Stimulated activated CD4-positive, alpha-beta T cell treated with anti-CD3 and anti-CD28 coated beads, Interleukin-4, amount 100 ng/mL, for 48 hours (primary cell): ENCODE measurements around the gene DEFB108B.
"Not testable (repeated sequence)": the region's sequence is repeated elsewhere in the genome, so short reads cannot be mapped to it uniquely, and the experiment has no call there.

ENCODE experiments used
- DNase-seq, 2 donors: peaks; one replicate each; pipeline ENCODE4 v3.0.0-alpha.2; 2020; ENCODE audit warnings: low read depth in 2 of 2

Gene DEFB108B, protein sequence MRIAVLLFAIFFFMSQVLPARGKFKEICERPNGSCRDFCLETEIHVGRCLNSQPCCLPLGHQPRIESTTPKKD

DNA sequence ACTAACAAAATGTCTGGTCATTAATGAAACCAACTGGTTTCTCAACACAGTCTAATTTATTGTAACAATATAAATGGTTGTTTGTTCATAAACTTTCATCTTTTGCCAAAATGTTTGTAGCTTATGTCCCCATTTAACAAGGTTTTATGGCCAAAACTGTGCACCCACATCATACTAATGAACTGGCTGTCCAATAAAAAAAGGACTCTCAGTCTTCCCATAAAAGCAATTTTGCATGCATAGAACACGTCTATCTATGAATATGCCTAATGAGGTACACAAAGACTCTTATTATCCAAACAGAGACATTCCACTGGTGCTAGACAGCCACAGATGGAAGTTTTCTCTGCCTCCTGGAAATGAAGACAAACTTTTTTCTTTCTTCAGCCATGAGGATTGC lies at the start of gene DEFB108B:
DEFB108B (plus strand) TSS at position 390 of the 400 bp plus-strand sequence; CDS start at position 390, 0 bp downstream.
- not testable (repeated sequence) for DNase-seq

DNA sequence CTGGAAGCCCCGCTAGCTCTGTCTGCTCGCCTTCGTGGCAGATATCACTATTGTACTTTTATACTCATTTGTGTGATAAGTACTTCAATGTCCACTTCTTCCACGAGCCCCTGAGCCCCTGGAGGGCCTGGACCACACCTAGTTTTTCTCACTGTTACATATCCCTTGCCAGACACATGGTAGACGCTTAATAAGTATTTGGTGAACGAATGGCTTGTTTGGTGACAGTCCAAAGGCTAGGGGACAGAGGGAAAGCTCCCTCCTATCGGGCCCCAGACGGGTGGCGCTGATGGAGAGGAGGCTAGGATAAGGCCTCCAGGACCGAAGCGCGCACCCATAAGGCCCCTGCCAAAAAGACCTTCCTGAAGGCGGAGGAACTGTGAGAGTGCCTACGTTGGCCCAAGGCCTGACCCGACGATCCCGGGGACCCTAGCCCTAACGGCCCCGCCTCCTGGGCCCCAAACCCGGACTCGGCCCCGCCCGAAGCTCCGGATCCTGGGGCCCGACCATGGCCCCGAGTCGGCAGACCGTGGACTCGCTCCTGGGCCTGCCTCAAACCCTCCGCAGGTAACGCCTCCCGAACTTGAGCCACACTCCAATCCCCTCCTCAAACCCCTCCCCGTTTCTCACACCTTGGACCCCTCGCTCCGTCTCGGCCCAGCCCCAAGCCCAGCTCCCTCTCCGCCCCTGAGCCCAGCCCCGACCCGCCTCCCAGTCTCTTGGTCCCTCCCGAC lies 46.7 kb upstream of the DEFB108B start:
- peak in 1 of 2 donors; percentile 15 for DNase-seq

DNA sequence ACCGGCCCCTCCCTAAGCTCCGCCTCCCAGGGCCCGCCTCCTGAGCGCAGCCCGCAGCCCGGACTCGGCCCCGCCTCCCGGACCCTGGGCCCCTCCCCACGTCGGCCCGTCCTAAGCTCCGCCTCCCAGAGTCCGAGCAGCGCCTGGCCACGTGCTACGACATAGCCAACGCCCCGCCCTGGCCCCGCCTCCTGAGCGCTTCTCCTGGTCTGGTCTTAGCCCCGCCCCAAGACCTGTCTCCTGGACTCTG lies 46.2 kb upstream of the DEFB108B start:
- DNase-seq: peak; percentile 98 to 99

DNA sequence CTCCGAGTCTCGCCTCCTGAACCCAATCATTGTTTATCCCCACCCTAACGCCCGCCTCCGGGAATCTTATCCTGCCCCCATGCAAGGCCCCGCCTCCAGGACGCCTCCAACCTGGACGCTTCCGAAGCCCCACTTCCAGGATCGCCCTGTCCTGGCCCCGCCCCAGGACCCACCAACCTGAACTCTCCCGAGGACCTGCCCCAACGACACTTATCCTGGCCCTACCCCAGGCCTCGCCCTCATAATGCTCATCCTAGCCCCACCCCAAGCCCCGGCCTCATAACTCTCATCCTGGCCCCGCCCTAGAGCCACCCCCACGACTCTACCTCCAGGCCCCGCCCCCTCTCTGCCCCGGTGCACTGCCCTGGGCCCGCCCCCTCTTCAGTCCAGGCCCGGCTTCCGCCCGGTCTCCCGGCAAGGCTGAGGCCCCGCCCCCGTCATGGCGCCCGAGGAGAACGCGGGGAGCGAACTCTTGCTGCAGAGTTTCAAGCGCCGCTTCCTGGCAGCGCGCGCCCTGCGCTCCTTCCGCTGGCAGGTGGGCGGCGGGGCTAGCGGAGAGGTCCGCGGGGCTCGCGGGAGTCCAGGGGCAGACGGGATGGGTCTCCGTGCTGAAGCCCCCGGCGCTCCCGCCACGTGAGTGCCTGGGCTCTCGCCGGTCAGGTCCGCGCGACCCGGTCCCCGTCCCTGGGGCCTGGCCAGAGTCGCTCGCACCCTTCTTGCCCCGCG lies 45.7 kb upstream of the DEFB108B start:
- peak; percentile 81 to 95 for DNase-seq

DNA sequence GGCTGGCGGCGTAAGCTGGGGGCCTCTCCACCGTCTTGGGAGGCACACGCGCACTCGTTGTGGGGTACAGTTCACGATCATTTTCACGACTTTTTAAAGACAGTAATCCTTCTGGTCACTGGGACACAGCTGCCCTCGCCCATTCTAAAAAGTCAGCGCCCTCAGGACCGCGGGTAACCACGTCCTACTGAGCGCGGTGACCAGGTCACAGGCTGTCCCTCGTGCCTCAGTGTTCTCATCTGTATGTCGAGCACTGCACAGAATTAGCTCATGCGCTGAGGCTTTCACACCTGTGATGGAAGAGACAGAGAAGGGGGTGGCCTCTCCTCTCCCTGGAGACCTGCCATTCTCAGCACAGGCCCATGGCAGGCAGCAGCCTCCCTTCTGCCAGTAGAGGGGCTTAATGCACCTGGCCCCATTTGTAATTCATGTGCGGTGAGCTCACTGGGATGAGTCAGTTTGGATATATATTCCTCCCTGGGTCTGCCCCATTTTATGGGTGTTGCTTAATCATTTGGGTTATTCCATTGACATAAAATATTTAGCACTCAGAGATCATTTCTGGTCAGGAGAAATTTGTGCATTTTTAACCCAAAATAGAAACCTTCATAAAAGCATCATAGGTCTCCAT lies 45.1 kb upstream of the DEFB108B start:
- DNase-seq: peak in 1 of 2 donors; percentile 18

DNA sequence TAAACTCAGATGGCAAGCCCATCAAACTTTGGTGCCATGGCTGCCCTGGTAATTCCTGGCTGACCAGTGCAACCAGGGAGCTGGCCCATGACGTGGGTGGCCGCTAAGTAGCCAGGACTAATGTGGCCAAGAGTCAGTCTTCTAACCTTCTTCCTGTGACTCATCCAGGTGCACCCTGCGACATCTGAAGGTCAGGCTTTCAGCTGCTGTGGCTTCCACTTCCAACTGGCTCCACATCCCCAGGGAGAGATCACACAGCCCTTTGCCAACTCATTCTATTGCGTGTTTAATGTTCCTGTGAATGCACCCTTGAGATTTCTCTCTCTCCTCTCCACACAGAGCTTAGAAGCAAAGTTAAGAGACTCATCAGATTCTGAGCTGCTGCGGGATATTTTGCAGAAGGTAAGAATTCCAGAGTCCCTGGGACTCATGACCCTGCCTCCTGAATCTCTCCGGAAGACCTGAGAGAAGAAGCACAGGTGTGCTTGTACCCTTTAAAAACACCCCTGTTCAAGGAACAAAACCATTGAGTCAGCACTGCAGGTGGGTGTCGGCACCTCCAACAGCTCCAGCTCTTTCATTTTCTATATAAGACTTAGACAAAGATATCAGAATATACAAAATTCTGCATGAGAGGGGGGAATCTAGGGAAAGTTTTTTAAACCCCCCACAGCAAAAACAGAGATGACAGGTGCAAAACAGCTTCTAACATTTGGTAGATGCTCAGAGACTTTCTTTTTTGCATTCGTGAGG lies 43.4 kb upstream of the DEFB108B start:
- not testable (repeated sequence) for DNase-seq

DNA sequence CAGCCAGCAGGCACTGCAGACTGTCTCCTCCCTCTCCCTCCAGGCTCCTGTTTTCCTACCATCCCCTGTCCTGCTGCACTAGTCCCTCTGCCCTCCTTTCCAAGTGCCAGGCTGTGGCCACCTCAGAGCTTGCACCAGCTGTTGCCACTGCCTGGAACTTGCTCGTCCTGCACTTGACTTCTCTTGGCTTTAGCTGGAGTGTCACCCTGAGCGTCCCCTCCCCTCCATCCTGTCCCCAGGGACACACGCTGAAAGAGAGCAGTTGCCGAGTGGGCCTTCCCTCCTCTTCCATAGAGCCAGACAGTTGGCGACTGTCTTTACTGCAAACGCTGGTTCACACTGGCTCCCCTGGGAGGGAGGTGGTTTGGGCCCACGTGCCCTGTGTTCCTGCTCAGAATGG lies 41.9 kb upstream of the DEFB108B start:
- not testable (repeated sequence) for DNase-seq

DNA sequence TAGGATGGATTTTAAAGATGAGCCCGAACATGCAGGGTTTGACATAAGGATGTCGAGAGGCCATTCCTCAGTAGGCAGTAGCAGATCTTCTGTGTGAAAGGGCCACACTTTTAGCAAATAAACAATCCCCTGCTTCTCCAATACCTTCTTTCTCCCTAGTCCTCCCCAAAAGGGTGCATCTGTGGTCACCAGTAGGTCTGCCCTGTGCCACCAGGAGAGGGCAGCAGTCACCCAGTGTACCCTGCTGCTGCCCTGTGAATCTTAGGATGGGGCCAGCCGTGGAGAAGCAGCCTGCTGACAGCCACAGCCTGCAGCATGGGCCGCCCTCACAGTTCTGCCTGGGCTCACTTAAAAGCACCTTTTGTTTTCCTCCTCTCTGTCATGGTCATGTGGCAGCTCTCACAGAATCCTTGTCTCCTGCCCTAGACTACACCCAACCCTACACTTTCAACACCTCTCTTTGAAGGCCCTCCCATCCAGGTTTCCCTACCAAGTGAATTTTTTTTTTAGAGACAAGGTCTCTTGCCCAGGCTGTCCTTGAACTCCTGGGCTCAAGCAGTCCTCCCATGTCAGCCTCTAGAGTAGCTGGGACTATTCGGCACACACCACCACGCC lies 40.3 kb upstream of the DEFB108B start:
- peak; percentile 11 to 32 for DNase-seq

DNA sequence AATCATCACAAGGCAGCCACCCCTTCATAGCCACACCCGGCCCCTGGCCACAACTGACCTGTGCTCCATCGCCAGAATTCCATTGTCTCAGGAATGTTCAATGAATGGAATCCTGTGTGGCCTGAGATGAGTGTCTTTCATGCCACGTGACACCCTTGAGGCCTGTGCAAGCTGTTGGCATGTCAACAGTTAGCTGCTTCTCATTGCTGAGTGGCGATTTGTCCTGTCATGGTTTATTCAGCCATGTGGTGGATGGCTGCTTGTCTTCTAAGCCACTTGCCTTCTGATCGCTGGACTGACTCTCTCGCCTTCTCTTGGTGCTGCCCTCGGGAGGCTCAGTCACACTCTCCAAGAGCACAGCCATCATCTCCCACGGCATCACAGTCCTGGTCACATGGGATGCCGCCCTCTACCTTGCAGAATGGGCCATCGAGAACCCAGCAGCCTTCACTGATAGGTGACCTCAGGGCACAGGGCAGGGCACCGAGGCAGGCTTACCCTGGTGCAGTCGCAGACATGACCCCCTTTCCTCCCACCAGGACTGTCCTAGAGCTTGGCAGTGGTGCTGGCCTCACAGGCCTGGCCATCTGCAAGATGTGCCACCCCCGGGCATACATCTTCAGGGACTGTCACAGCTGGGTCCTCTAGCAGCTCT lies 38.5 kb upstream of the DEFB108B start:
- DNase-seq: not testable (repeated sequence)

DNA sequence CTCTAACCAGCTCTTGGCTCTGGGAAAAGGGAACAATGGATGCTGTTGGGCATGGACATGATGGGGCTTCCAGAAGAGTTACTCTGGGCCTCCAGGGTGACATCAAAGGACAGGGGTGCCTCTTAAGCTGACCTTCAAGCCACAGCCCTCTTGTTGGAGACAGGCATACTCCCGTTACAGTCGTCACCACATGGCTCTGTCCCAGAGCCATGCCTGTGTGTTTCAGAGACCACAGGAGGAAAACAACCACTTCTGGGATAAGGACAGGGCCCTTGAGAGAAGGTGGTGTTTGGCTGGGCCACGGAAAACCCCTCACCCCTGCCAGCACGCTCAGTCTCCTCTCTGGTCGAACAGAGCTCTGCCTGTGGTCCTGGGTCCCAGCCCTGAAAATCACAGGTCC lies 37.8 kb upstream of the DEFB108B start:
- DNase-seq: not testable (repeated sequence)

DNA sequence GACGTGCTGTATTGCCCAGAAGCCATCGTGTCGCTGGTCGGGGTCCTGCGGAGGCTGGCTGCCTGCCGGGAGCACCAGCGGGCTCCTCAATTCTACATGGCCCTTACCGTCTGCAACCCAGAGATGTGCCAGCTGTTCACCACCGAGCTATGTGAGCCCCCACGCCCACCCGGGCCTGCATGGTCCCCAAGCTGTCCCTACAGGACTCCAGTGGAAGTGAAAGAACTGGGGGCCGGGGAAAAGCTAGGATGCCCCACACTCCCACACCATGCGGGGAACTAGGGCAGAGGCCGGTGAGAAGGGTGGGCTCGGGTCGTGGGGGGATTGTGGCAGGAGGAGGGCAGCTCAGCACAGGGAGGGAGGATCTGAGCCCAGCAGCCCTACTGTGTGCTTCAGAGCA lies 37.0 kb upstream of the DEFB108B start:
- not testable (repeated sequence) for DNase-seq

DNA sequence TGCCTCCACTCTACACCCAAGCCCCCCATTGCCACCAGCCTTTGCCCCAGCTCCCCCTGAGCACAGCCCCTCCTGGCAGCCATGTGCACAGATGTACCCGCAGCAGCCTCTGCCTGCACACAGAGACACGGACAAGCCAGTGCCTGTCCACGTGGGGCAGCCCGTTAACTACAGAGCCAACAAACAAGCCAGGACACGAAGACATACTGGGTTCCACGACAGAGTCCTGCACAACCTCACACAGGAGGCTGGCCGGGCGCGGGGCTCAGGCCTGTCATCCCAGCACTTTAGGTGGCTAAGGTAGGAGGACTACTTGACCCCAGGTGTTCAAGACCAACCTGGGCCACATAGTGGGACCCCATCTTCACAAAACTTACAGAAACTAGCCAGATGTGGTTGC lies 36.2 kb upstream of the DEFB108B start:
- DNase-seq: not testable (repeated sequence)

DNA sequence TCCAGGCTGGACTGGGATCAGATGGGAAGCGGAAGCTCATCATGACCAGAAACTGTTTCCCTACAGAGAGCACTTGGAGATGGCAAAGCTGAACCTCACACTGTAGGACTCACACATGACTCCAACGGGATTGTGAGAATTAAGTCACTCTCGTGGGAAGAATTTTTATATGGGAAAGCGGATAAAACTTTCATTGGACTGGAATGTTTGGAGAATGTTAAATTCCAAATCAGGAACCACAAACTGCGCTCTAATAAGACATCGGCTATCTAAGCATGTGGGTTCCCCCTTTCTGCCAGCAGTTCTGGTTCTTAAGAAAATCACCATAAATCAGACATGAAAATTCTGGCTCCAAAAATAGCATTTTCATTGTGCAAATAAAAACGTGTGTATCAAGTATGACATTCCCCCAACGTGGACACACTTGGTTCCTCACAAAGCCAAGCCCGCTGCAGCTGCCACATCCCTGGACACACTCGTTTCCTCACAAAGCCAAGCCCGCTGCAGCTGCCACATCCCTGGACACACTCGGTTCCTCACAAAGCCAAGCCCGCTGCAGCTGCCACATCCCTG lies 33.4 kb upstream of the DEFB108B start:
- not testable (repeated sequence) for DNase-seq

DNA sequence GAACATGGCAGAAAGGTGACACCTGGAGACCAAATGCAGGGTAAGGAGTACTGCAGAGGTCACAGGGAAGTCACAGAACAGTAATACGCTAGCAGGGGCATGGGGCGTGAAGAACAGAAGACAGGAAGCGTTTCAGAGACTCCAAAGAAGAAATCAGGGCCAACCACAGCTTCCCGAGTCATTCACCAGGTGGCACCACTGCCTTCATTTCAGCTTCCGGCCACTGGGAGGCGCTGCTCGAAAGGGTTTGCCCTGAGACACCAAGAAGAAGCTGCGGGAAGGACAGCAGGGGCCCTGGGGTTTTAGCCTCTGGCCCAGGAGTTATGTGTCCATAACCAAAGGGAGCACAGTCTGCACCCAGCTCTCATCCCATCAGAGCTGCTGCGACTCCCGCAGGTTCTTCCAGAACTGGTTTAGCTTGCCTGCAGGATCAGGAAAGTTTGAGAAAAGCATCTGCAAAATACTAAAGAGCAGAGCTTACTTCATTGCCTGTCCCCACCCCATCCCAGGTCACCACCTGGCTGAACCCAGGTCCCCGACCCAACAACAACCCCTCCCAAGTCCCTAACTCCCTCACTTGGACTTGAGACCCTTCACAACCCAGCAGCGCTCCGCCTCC lies 32.6 kb upstream of the DEFB108B start:
- peak; percentile 71 to 88 for DNase-seq

DNA sequence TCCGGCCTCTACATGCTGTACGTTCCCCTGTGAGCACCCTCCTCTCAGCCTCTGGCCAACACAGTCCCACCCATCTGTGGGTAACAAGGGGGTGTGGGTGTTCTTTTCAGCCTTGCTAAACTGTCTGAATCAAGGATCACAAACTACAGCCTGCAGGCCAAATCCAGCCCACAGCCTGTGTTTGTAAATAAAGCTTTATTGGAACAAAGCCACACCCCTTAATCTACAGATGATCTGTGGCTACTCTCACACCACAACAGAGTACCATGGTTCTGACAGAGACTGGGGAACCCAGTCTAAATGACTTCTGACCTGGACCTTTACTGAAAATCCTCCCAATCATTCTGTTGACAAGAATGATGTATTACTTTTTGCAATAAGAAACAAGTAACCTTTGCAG lies 32.0 kb upstream of the DEFB108B start:
- DNase-seq: not testable (repeated sequence)

DNA sequence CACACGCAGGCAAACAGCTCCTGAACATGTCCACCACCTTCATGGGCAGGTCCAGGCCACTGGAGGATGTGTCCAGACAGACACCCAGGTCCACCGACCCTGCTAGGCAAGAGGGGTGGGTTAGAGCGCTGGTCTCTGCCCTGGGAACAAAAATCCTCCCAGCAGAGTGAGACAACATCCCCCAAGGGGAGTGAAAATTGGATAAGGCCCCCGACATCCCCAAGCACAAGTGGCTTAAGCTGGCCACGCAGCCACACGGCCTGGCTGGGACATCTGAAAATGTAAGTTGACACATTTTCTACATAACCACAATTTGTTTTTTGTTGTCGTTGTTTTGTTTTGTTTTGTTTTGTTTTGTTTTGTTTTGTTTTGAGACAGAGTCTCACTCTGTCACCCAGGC lies 30.1 kb upstream of the DEFB108B start:
- not testable (repeated sequence) for DNase-seq

DNA sequence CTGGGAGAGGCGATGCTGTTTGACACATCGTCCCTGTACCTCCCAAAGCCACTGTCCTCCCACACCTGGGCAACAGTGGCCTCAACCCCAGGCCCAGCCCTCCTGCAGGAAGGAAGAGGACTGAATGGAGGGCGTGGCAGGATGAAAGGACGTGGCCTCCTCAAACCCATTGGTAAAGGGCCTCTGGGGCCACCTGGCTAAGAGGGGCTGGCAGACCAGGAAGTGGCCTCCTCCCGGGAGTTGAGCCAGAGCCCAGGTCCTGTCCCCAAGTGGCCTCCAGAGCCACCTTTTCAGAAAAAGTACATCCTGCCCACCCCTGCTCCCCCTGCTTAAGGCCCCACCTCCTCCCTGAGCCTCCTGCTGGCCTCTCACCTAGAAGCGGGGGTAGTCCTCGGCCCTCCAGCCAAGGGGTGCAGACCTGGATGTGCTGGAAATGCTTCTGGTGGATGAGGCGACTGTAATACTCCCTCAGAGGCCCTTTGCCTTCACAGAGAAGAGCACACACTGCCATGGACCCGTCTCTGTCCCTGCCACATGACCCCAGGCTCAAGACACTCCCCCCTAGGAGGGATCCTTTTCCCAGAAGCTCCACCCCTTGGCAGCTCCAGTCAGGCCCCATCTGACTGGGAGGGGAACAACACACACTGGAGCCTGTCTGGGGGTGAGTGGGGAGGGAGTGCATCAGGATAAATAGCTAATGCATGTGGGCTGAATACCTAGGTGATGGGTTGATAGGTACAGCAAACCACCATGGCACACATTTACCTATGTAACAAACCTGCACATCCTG lies 28.6 kb upstream of the DEFB108B start:
- DNase-seq: not testable (repeated sequence)

DNA sequence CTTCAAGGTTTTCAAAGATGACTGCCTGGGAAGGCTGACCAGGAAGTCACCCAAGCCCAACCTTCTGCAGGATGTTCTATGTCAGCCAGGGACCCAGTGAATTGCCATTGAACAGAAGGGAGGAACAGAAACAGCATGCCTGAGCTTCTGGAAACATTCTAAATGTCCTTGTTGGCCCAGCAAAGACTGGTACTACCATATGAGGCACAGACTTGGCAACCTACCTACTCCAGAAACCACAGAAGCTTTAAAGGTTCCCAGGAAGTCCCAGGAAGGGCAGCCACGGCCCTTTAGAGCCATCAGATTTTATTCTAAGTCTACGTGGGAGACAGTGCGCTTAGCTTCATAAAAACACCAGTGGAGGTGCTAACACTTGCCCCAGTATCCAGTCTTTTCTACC lies 20.5 kb upstream of the DEFB108B start:
- not testable (repeated sequence) for DNase-seq
